Hematopoietic multipotent progenitor cell treated with erythropoietin and hydrocortisone succinate and interleukin-3 and kit ligand, for 15 days (in vitro differentiated cells): ENCODE data around the gene ACKR3.

Experiments used
- DNase-seq: peaks from one replicate; pipeline ENCODE4 v3.0.0-alpha.2; 2015; ENCODE audit warnings: low spot score

The ACKR3 gene

GRCh38 chr2:236570081-236570868 lies 650 bp downstream of the ACKR3 start:
- DNase-seq = no peak

DNA sequence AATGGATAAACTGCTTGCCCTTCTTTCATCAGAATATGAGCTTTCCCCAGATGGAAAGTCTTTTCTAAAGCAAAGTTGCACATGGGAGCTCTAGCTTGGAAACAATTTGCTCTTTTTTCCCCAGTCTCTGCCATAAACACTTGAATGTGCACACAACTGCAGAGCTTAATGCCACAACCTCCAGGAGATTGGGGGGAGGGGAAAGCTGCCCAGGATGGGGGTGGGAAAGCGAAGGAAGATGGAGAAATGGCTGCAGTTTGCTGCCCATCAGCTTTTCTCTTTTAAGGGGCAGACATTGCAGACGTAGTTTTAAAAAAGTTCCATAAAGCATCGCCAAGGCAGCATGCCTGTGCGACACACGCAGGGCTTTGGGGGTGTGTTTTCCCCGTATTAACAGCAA lies 1.5 kb downstream of the ACKR3 start:
- DNase-seq = no peak

DNA sequence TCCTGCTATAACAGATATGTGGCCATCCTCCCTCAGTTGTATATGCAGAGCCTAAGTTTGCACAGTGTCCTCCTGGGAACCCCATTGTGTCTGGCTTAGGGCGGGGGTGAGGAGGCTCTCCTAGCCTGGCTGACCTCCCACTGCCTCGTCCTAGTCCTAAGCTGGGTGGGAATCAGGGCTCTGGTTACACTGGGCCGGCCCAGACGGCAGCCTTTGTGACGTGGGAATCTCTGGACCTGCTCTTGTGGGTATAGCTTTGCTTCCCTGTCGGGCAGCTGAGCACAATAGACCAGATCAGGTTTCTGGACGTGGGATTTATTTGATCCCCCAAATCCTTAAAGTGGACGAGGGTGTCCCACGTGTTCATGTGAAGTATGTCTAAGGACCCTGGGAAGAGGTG lies 2.9 kb downstream of the ACKR3 start:
- no peak for DNase-seq

GRCh38 chr2:236573066-236573929 lies 3.7 kb downstream of the ACKR3 start:
- DNase-seq = no peak

DNA sequence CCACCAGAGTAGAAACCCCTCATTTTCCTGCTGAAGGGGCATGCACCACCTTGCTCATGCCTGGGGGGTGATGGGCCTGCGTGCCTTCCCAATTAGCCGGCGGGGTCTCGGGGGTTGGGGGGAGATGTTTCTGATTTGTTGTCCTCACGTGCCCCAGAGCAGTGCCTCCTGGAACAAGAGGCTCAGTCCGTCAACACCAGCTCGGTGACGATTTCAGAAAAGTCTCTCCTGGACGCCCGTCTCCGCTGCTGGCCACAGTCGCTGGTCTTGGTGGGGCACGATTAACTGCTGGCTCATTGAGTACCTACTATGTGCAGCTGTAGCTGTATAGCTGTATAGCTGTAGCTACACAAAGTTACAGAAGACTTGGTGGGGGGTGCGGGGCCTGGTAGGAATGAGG lies 4.4 kb downstream of the ACKR3 start:
- no peak for DNase-seq

DNA sequence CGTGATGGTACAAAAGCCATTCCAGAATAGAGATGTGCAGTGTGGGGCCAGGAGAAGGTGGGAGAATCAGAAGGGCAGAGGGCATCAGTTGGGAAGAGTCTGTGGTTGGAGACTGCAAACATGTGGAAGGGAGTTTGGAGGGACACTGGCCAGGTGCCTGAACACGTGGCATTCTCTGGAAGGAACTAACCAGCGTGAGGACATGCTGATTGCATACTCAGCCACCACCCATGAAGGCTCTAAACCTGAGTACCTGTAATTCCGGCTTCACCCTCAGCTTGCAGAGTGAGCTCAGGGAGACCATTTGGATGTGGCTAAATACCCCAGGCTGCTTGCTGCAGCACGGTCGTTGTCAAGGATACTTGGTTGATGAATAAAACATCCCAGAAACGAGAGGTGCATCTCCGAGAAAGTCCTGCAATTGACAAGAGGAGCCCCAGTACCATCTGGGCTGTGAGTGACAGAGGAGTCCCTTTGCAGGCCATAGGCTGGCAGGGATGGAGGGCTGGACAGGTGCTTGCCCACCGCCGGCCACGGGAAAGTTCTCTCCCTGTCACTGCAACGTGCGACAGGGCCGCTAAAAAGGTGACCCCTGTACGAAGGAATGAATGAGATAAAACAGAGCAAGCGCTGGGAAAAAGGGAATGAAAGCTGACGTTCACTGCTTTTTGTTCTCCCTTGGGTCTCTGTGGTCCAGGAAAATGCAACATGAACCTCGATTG lies 5.0 kb downstream of the ACKR3 start:
- DNase-seq = no peak

DNA sequence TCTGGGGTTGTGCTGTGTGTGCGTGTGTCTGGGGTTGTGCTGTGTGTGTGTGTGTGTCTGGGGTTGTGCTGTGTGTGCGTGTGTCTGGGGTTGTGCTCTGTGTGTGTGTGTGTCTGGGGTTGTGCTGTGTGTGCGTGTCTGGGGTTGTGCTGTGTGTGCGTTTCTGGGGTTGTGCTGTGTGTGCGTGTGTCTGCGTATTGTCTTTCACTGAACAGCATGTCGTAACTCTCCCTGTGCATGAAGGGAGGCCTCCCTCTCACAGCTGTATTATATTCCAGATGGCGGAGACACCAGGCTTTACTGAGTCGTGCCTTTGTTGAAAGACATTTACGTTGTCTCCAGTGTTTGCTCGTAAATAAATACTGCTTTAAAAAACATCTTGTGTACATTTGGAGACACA lies 5.9 kb downstream of the ACKR3 start:
- DNase-seq = no peak

- DNase-seq = no peak
These were observed 6.5 kb downstream of the ACKR3 start for GRCh38 chr2:236576087-236576486.

DNA sequence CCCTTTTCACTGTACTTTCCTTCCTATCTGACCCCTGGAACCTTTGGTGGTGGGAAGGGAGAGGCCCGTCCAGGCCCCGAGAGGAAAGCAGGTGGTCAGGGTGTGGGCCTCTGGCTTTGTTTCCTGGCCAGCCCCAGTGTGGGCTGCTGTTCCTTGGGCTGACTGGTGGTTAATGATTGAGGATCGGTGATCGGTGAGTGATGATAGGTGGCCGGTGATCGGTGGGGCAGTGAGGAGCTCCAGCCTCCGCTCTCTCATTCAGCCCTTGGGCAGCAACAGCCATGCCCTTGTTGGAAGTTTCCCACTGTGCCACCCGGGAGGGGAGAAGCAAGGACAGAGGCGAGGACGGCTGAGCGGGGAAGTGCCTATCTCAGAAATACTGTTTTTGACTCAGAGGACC lies 7.3 kb downstream of the ACKR3 start:
- no peak for DNase-seq

DNA sequence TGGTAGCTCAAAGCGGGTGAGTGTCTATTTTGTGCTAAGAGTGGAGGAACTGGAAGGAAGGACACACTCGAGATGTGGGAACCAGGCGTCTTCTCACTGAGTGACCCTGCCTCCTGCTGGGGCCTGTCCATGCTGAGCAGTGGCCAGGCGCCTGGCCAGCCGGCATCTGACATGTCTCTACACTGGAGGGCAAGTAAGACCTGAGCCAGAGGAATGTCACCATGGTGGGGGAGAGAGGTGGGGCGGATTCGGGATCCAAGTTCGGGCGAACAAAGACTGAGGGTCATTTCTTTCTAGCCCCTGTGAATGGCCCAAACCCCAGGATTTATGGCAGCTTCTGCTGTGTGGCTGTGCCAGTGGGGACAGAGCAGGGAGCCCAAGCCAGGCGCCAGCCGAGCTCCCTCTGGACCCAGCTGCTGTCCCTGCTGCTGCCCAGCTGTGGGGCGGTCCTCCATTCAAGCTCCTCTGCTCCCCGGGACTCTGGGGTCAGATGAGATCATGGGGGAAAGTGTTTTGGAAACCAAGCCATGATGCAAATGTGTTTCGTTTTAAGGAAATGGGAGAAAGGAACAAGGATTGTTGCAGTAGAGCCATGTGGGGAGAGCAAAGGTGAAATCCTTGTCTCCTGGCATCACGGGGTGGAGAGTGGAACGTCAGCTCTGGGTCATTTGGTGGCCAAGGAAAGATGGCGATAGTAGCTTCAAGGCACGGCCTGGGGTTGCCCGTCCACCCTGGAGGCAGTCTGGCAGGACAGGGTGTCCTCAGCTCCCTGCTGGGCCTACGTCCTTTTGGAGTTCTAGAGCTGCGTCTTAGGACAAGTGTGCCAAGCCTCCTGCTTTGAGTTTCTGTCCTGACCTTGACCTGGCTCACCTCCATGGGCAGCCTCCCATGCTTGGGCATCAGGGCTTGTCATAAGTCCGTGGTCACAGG lies 8.1 kb downstream of the ACKR3 start:
- no peak for DNase-seq

DNA sequence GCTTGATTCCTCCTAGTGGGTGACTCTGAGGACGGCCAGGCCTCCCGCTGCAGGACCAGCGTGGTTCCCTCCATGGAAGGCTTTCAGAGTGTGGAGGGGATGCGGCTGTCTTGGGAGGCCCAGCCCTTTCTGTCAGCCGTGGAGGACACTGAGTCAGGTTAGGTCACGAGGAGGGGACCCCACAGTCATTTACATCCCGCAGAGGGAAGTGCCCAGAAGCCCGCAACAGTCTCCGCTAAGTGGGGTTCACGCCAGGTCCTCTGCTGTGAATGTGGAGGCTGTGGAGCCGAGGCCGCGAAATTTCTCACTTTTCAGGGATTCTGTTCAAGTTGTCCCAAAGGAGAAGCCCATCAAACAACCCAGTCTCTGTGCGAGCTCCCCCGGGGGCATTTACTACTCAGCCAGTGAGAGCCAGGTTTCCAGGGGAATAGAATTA lies 8.8 kb downstream of the ACKR3 start:
- DNase-seq = no peak

DNA sequence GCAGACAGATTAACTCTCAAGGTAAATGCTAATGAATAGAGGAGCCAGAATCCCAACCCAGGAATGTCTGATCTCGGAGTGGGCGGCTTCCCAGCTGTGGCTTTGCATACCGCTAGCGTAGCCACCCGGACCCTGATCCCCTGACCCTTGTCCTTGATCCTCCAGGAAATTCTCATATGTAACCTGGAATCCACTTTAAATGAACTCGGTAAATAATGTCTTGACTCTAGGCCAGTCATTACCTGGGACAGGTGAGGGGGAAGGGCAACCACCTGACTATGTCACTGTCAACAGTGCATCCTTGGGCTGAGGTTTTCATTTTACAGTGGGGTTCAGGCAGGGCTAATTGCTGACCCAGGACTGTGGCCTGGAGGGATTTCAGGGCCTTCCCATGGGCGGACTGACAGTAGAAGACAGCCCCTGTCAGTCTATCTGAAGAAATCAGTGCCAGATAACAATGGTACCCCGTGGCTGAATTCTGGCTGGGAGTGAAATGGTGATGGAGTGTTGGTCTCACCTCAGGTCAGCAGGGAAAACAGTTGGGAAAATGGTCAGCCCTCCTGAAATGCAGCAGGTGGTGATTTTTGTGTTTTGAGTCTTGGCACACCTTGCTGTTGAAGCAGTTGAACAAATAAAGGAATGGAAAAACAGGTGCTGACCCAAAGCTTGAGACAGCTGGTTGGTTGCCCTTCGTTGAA lies 9.6 kb downstream of the ACKR3 start:
- no peak for DNase-seq

GRCh38 chr2:236579746-236580315 lies 10.2 kb downstream of the ACKR3 start:
- no peak for DNase-seq

- DNase-seq = no peak
These were observed 11.2 kb downstream of the ACKR3 start for GRCh38 chr2:236580746-236581355.

DNA sequence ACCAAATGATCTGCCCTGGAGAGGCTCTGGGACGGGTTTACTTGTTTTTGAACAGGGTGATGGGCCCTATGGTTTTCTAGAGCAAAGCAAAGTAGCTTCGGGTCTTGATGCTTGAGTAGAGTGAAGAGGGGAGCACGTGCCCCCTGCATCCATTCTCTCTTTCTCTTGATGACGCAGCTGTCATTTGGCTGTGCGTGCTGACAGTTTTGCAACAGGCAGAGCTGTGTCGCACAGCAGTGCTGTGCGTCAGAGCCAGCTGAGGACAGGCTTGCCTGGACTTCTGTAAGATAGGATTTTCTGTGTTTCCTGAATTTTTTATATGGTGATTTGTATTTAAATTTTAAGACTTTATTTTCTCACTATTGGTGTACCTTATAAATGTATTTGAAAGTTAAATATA lies 11.9 kb downstream of the ACKR3 start:
- DNase-seq = no peak

GRCh38 chr2:236582968-236583367 lies 13.3 kb downstream of the ACKR3 start:
- no peak for DNase-seq

- DNase-seq = no peak
These were observed 14.1 kb downstream of the ACKR3 start for GRCh38 chr2:236583621-236584203.

GRCh38 chr2:236584521-236585384 lies 15.1 kb downstream of the ACKR3 start:
- DNase-seq = no peak

DNA sequence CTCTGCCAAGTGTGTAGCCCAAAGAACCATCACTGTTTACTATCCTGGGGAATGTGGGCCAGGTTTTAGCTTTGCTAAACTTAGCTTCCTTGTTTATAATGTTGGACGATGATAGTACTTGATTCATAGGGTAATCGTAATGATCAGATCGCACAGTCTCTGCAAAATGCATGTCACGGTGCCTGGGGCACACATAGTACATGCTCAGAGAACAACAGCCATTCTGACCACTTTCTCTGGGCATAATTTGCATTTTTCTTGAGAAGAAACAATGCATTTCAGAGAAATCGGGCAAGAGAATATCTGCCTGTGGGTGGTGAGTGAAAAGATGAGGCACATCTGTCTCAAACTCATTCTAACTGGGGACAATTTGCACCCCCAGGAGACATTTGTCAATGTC lies 16.3 kb downstream of the ACKR3 start:
- no peak for DNase-seq
